SK-N-MC (cell line): ENCODE results near the gene SLC28A3.

ENCODE experiments used
- EZH2 ChIP-seq: fragments of 200-600 bp; sonication (generic); IDR thresholded peaks from one replicate; pipeline ENCODE4 v1.6.1; 2017; ENCODE audit warnings: antibody characterized with exemption
- FOXP2 ChIP-seq: optimal IDR thresholded peaks from 2 replicates; pipeline ENCODE3; 2011; ENCODE audit warnings: mild to moderate bottlenecking, moderate library complexity; ENCODE audit not compliant: insufficient read depth; ENCODE audit errors: extremely low read length, control extremely low read depth

- TF ChIP-seq EZH2, result no peak
- no peak for TF ChIP-seq FOXP2
Measured at GRCh38 chr9:84330246-84330645, 10.3 kb downstream of the SLC28A3 start.
